ENCODE measurements around the gene ZNF813.
"Not testable (repeated sequence)": the region's sequence is repeated elsewhere in the genome, so short reads cannot be mapped to it uniquely, and the experiment has no call there.

Gene ZNF813

DNA sequence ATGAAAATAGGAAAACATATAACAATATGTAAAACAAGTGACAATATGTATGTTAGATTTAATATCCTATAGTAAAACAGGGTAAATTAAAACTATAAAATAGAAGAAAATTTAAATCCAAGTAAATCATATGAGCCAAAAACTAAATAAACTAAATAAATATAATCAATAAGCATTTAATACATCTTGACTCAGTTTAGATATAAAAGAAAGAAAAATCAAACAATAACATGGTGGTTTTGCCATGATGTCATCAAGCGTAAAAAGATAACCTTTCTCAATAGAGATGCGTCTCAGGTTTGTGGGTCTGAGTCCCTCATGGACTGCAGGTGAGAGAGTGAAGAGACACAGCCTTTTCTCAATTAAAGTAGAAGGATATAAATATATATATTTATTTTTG, 43.8 kb downstream of the ZNF813 start:
- DNase-seq (ENCODE audit: low read depth): no peak
- no peak overlapping the region for H3K4me3 ChIP-seq (ENCODE audit: control insufficient read depth, low read depth, low read length)
- TF ChIP-seq, protein P1, sequence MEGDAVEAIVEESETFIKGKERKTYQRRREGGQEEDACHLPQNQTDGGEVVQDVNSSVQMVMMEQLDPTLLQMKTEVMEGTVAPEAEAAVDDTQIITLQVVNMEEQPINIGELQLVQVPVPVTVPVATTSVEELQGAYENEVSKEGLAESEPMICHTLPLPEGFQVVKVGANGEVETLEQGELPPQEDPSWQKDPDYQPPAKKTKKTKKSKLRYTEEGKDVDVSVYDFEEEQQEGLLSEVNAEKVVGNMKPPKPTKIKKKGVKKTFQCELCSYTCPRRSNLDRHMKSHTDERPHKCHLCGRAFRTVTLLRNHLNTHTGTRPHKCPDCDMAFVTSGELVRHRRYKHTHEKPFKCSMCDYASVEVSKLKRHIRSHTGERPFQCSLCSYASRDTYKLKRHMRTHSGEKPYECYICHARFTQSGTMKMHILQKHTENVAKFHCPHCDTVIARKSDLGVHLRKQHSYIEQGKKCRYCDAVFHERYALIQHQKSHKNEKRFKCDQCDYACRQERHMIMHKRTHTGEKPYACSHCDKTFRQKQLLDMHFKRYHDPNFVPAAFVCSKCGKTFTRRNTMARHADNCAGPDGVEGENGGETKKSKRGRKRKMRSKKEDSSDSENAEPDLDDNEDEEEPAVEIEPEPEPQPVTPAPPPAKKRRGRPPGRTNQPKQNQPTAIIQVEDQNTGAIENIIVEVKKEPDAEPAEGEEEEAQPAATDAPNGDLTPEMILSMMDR (IDR thresholded peaks at IDR 0.05; ENCODE audit: control insufficient read depth, insufficient read depth, low read depth, low read length, missing control alignments): no peak

DNA sequence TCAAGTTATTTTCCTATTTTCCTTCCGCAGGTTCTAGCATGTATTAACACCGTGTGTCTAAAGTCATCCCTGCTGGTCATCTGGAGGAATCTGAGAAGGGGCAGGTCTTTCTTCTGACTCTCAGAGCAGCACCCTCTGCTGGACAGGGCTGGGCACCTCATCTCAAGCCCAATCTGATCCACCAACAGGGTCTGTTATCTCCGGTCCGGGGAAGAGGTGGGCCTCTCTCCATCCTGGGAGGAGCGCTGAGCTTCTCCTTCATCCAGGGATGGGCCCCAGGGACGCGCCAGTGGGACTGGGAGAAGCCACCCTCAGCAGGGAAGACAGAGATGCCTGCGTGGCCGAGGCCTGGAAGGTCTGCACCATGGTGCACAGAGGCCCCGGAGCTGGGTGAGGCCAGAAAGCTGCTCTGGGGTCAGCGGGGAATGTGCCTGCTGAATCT, 44.4 kb downstream of the ZNF813 start:
- TF ChIP-seq, protein P1 (IDR thresholded peaks at IDR 0.05; ENCODE audit: control insufficient read depth, insufficient read depth, low read depth, low read length, missing control alignments): peak; percentile 83
- DNase-seq (ENCODE audit: low read depth): peak; percentile 46
- no peak overlapping the region for H3K4me3 ChIP-seq (ENCODE audit: control insufficient read depth, low read depth, low read length)

- DNase-seq (ENCODE audit: low read depth): not testable (repeated sequence)
These were observed 47.5 kb downstream of the ZNF813 start for GRCh38 chr19:53515047-53515446.

GRCh38 chr19:53517114-53517741, 49.7 kb downstream of the ZNF813 start:
- TF ChIP-seq, protein P1 (IDR thresholded peaks at IDR 0.05; ENCODE audit: control insufficient read depth, insufficient read depth, low read depth, low read length, missing control alignments): no peak
- no peak overlapping the region for H3K4me3 ChIP-seq (ENCODE audit: control insufficient read depth, low read depth, low read length)
- no peak for DNase-seq (ENCODE audit: low read depth)

More at GRCh38 chr19:53515047-53515446, 47.5 kb downstream of the ZNF813 start:
- not testable (repeated sequence) for H3K4me3 ChIP-seq (ENCODE audit: control insufficient read depth, low read depth, low read length)

DNA sequence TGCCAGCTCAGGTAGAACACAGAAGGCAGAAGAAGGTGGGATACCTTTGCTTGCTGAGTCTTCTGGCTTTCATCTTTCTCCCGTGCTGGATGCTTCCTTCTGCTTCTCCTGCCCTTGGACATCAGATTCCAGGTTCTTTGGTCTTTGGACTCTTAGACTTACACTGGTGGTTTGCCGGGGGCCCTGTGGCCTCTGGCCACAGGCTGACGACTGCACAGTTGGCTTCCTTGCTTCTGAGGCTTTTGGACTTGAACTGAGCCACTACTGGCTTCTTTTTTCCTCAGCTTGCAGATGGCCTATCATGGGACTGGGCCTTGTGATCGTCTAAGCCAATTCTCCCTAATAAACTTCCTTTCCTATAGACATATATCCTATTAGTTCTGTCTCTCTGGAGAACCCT, 50.6 kb downstream of the ZNF813 start:
- no peak for DNase-seq (ENCODE audit: low read depth)
- no peak overlapping the region for H3K4me3 ChIP-seq (ENCODE audit: control insufficient read depth, low read depth, low read length)
- TF ChIP-seq, protein P1 (IDR thresholded peaks at IDR 0.05; ENCODE audit: control insufficient read depth, insufficient read depth, low read depth, low read length, missing control alignments): no peak

DNA sequence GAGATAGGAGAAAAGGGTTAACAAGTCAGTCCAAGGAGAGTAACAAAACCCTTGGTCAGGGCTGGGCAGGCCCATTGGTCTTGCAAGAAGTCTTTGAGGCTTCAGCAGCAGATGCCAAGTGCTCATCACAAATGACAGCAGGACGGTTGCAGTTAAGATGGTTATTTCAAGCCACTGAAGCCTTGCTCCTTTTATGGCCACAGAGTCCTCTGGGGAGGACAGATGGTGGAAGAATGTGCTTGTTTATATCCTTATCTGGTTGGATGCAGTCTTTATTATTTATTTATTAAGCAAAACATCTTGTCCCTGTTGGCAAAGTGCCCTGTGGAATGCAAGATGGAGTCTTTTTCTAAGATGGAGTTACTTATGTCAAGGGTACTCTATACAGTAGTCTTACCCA, 51.2 kb downstream of the ZNF813 start:
- H3K4me3 ChIP-seq (ENCODE audit: control insufficient read depth, low read depth, low read length): no peak overlapping the region
- no peak for DNase-seq (ENCODE audit: low read depth)
- TF ChIP-seq, protein P1 (IDR thresholded peaks at IDR 0.05; ENCODE audit: control insufficient read depth, insufficient read depth, low read depth, low read length, missing control alignments): no peak

- TF ChIP-seq, protein P1 (IDR thresholded peaks at IDR 0.05; ENCODE audit: control insufficient read depth, insufficient read depth, low read depth, low read length, missing control alignments): no peak
- no peak overlapping the region for H3K4me3 ChIP-seq (ENCODE audit: control insufficient read depth, low read depth, low read length)
- DNase-seq (ENCODE audit: low read depth): no peak
These were observed 51.9 kb downstream of the ZNF813 start for GRCh38 chr19:53519446-53519845.

All from AG09309 (cell line).